Activated naive CD4-positive, alpha-beta T cell treated with anti-CD3 and anti-CD28 coated beads for 36 hours (primary cell): ENCODE measurements around the gene HSD17B8. TPM values are rescaled to one million over a fixed set of nuclear protein-coding genes. Genes with fewer than 3 reads are reported as not detected.

Experiments
- CTCF ChIA-PET: fragments of 350-600 bp; sonication (Branson Sonifier 250); formaldehyde crosslinking; loops from one replicate; lab custom pipeline; 2021; ENCODE audit warnings: antibody characterized with exemption; lab: Charles Lee
- DNase-seq: peaks from one replicate; pipeline ENCODE4 v3.0.0-alpha.2; 2020
- H3K27ac Mint-ChIP-seq: one replicate; pipeline ENCODE4 v1.8.0; 2021; ENCODE audit warnings: mild to moderate bottlenecking, mixed read lengths
- H3K27me3 Mint-ChIP-seq: one replicate; pipeline ENCODE4 v1.8.0; 2021; ENCODE audit warnings: low read depth, mixed read lengths
- H3K36me3 Mint-ChIP-seq: one replicate; pipeline ENCODE4 v1.8.0; 2021; ENCODE audit warnings: low read depth, mixed read lengths
- H3K4me1 Mint-ChIP-seq: one replicate; pipeline ENCODE4 v1.8.0; 2021; ENCODE audit warnings: low read depth, mixed read lengths
- H3K4me3 Mint-ChIP-seq: one replicate; pipeline ENCODE4 v1.8.0; 2021; ENCODE audit warnings: mild to moderate bottlenecking, moderate library complexity, mixed read lengths
- H3K9me3 Mint-ChIP-seq: one replicate; pipeline ENCODE4 v1.8.0; 2021; ENCODE audit warnings: mixed read lengths
- intact Hi-C: fragments of 100-400 bp; cut with micrococcal nuclease; formaldehyde crosslinking; loops from one replicate; pipeline ENCODE4 v1.15.1; 2023
- total RNA-seq, 2 experiments: library from RNA; stranded (reverse); gene quantifications; one replicate each; pipeline ENCODE4 v1.2.3, GENCODE V29; 2021

Gene HSD17B8
- total RNA-seq, 2 experiments from 2014 or later, result 31.3 to 33.5 TPM

GRCh38 chr6:33205191-33206026 lies 954 bp downstream of the HSD17B8 start:
- Mint-ChIP-seq H3K9me3 (no peaks in the 10 kb centered on the region), H3K36me3 (peaks cover 36% of the 10 kb centered on the region), H3K27ac (peak overlapping the region; percentile 90), H3K4me1 (peaks cover 68% of the 10 kb centered on the region), H3K4me3 (peak overlapping the region; percentile 85), H3K27me3 (no peaks in the 10 kb centered on the region)
- CTCF ChIA-PET, result interaction anchor here (0.6 to 1.6 kb wide), 3 partner anchors 8 to 106 kb away, joined by 3 to 9 read pairs (median 4); no protein-coding TSS in a partner anchor
- intact Hi-C loops, result loop anchor here (1.0 to 10.0 kb wide), 7 partner anchors 37 to 1011 kb away; partner anchors contain the start of genes GPSM3, KIFC1, PBX2 and PSMB8
- peak; percentile 71 for DNase-seq

- Mint-ChIP-seq H3K4me3 (peak overlapping the region; percentile 85), H3K4me1 (peaks cover 65% of the 10 kb centered on the region), H3K27ac (peak overlapping the region; percentile 90), H3K27me3 (no peaks in the 10 kb centered on the region), H3K9me3 (no peaks in the 10 kb centered on the region), H3K36me3 (peaks cover 38% of the 10 kb centered on the region)
- CTCF ChIA-PET, result interaction anchor here (1.0 kb wide), 1 partner anchor 9 kb away, joined by 4 read pairs; no protein-coding TSS in a partner anchor
- intact Hi-C loops, result loop anchor here (1.0 to 10.0 kb wide), 5 partner anchors 66 to 1011 kb away; partner anchors contain the start of genes GPSM3, KIFC1, PBX2 and PSMB8
- no peak for DNase-seq
Observed at GRCh38 chr6:33206027-33206863, 1.8 kb downstream of the HSD17B8 start.

GRCh38 chr6:33206864-33207551 lies 2.6 kb downstream of the HSD17B8 start:
- intact Hi-C loops, result loop anchor here (1.0 to 10.0 kb wide), 5 partner anchors 65 to 1012 kb away; partner anchors contain the start of genes GPSM3, KIFC1, PBX2 and PSMB8
- H3K9me3 Mint-ChIP-seq, result no peaks in the 10 kb centered on the region
- DNase-seq, result no peak

GRCh38 chr6:33207552-33208090 lies 3.2 kb downstream of the HSD17B8 start:
- H3K36me3 Mint-ChIP-seq, result peaks cover 33% of the 10 kb centered on the region
- H3K4me1 Mint-ChIP-seq, result peaks cover 55% of the 10 kb centered on the region
- intact Hi-C loops, result loop anchor here (5.0 to 10.0 kb wide), 4 partner anchors 185 to 1013 kb away; partner anchors contain the start of genes GPSM3, KIFC1, PBX2 and PSMB8
- CTCF ChIA-PET, result interaction anchor here (2.6 kb wide), 1 partner anchor 40 kb away, joined by 13 read pairs; no protein-coding TSS in a partner anchor
- peak overlapping the region; percentile 90 for H3K4me3 Mint-ChIP-seq
- H3K9me3 Mint-ChIP-seq, result no peaks in the 10 kb centered on the region
- peak overlapping the region; percentile 92 for H3K27ac Mint-ChIP-seq
- DNase-seq, result no peak
- H3K27me3 Mint-ChIP-seq, result peaks cover under 1% of the 10 kb centered on the region

More at GRCh38 chr6:33206864-33207551, 2.6 kb downstream of the HSD17B8 start:
- H3K4me1 Mint-ChIP-seq, result peaks cover 59% of the 10 kb centered on the region
- no peaks in the 10 kb centered on the region for H3K27me3 Mint-ChIP-seq
- peaks cover 35% of the 10 kb centered on the region for H3K36me3 Mint-ChIP-seq
- H3K4me3 Mint-ChIP-seq, result peak overlapping the region; percentile 90
- H3K27ac Mint-ChIP-seq, result no peak overlapping the region
- CTCF ChIA-PET, result no interaction called here

- peak; percentile 87 for DNase-seq
- H3K4me3 Mint-ChIP-seq, result peak within 1 kb of the TSS; percentile 90
- intact Hi-C loops, result loop anchor here (5.0 to 10.0 kb wide), 4 partner anchors 184 to 1014 kb away; partner anchors contain the start of genes GPSM3, KIFC1, PBX2 and PSMB8
- H3K9me3 Mint-ChIP-seq, result no peaks in the 10 kb centered on the region
- peaks cover 55% of the 10 kb centered on the region for H3K4me1 Mint-ChIP-seq
- H3K27me3 Mint-ChIP-seq, result peaks cover 8% of the 10 kb centered on the region
- CTCF ChIA-PET, result interaction anchor here (0.6 to 2.6 kb wide), 8 partner anchors 10 to 223 kb away, joined by 3 to 13 read pairs (median 3); no protein-coding TSS in a partner anchor
- H3K27ac Mint-ChIP-seq, result peak within 1 kb of the TSS; percentile 92
- H3K36me3 Mint-ChIP-seq, result peaks cover 27% of the 10 kb centered on the region
Observed at GRCh38 chr6:33208091-33208967, 3.9 kb downstream of the HSD17B8 start, which contains the start of gene RING1. RING1 (plus strand) TSS chr6:33208500; CDS start chr6:33208823, 323 bp downstream.

- H3K4me3 Mint-ChIP-seq, result peak overlapping the region; percentile 90
- H3K36me3 Mint-ChIP-seq, result peaks cover 21% of the 10 kb centered on the region
- no peak overlapping the region for H3K27ac Mint-ChIP-seq
- peaks cover 20% of the 10 kb centered on the region for H3K27me3 Mint-ChIP-seq
- DNase-seq, result no peak
- intact Hi-C loops, result loop anchor here (5.0 to 10.0 kb wide), 4 partner anchors 182 to 1015 kb away; partner anchors contain the start of genes GPSM3, KIFC1, PBX2 and PSMB8
- CTCF ChIA-PET, result interaction anchor here (2.6 kb wide), 1 partner anchor 38 kb away, joined by 13 read pairs; no protein-coding TSS in a partner anchor
- peaks cover 53% of the 10 kb centered on the region for H3K4me1 Mint-ChIP-seq
- no peaks in the 10 kb centered on the region for H3K9me3 Mint-ChIP-seq
Observed at GRCh38 chr6:33209856-33210255, 5.4 kb downstream of the HSD17B8 start.

GRCh38 chr6:33211136-33211535 lies 6.7 kb downstream of the HSD17B8 start:
- no peak overlapping the region for H3K27ac Mint-ChIP-seq
- peaks cover 20% of the 10 kb centered on the region for H3K27me3 Mint-ChIP-seq
- H3K9me3 Mint-ChIP-seq, result no peaks in the 10 kb centered on the region
- peaks cover 21% of the 10 kb centered on the region for H3K36me3 Mint-ChIP-seq
- H3K4me3 Mint-ChIP-seq, result no peak overlapping the region
- no peak for DNase-seq
- H3K4me1 Mint-ChIP-seq, result peaks cover 41% of the 10 kb centered on the region
- intact Hi-C loops, result no loop called here
- CTCF ChIA-PET, result no interaction called here

GRCh38 chr6:33211666-33212422 lies 7.4 kb downstream of the HSD17B8 start:
- Mint-ChIP-seq H3K36me3 (peaks cover 21% of the 10 kb centered on the region), H3K4me3 (no peak overlapping the region)

GRCh38 chr6:33212857-33213165 lies 8.4 kb downstream of the HSD17B8 start:
- CTCF ChIA-PET, result interaction anchor here (0.7 to 1.4 kb wide), 2 partner anchors 34 to 35 kb away, joined by 3 to 4 read pairs; no protein-coding TSS in a partner anchor
- peaks cover 22% of the 10 kb centered on the region for H3K27me3 Mint-ChIP-seq
- no peaks in the 10 kb centered on the region for H3K9me3 Mint-ChIP-seq
- DNase-seq, result no peak
- intact Hi-C loops, result no loop called here
- H3K4me3 Mint-ChIP-seq, result peak overlapping the region; percentile 57
- peak overlapping the region; percentile 39 for H3K27ac Mint-ChIP-seq
- H3K36me3 Mint-ChIP-seq, result peaks cover 21% of the 10 kb centered on the region
- H3K4me1 Mint-ChIP-seq, result peaks cover 29% of the 10 kb centered on the region

More at GRCh38 chr6:33211666-33212422, 7.4 kb downstream of the HSD17B8 start:
- DNase-seq, result no peak
- H3K4me1 Mint-ChIP-seq, result peaks cover 34% of the 10 kb centered on the region
- H3K27ac Mint-ChIP-seq, result no peak overlapping the region
- CTCF ChIA-PET, result interaction anchor here (0.7 to 1.4 kb wide), 2 partner anchors 36 to 1065 kb away, joined by 4 to 5 read pairs; no protein-coding TSS in a partner anchor
- no peaks in the 10 kb centered on the region for H3K9me3 Mint-ChIP-seq
- intact Hi-C loops, result no loop called here
- peaks cover 20% of the 10 kb centered on the region for H3K27me3 Mint-ChIP-seq
